GM12865 (cell line): ENCODE data around the gene EOGT.

Experiments
- DNase-seq: peaks from one replicate; pipeline ENCODE4 v3.0.0; 2010; ENCODE audit warnings: low read depth
- H3K4me3 ChIP-seq: 2 replicates; pipeline ENCODE4 v1.5.1; 2011; ENCODE audit warnings: mild to moderate bottlenecking, low read depth, low read length, control low read depth
- CTCF ChIP-seq: IDR thresholded peaks from 2 replicates; pipeline ENCODE4 v1.5.1; 2011; ENCODE audit warnings: low read length, control low read depth, low read depth, inconsistent platforms; ENCODE audit not compliant: insufficient read depth; ENCODE audit errors: missing control alignments

The EOGT gene

GRCh38 chr3:68945225-68945624 is 68.3 kb downstream of the EOGT start:
- no peak for TF ChIP-seq CTCF
- no peak overlapping the region for H3K4me3 ChIP-seq
- DNase-seq: no peak

GRCh38 chr3:68943753-68944500 is 69.6 kb downstream of the EOGT start:
- no peak for TF ChIP-seq CTCF
- H3K4me3 ChIP-seq: no peak overlapping the region
- no peak for DNase-seq

- no peak overlapping the region for H3K4me3 ChIP-seq
- no peak for TF ChIP-seq CTCF
- DNase-seq: no peak
Measured at GRCh38 chr3:68941055-68941454, 72.4 kb downstream of the EOGT start.

GRCh38 chr3:68936856-68937255 is 76.6 kb downstream of the EOGT start:
- TF ChIP-seq CTCF: no peak
- no peak overlapping the region for H3K4me3 ChIP-seq
- no peak for DNase-seq

GRCh38 chr3:68935778-68936177 is 77.7 kb downstream of the EOGT start:
- no peak overlapping the region for H3K4me3 ChIP-seq
- no peak for TF ChIP-seq CTCF
- no peak for DNase-seq

- DNase-seq: no peak
- no peak for TF ChIP-seq CTCF
- no peak overlapping the region for H3K4me3 ChIP-seq
Measured at GRCh38 chr3:68931406-68932149, 81.9 kb downstream of the EOGT start.
